GM12873 (cell line): ENCODE results near the gene ACBD6.

Source experiments
- TF ChIP-seq, protein P1 (sequence below): IDR thresholded peaks from 2 replicates; pipeline ENCODE4 v1.5.1; 2012; ENCODE audit warnings: low read depth, mild to moderate bottlenecking, moderate library complexity, low read length, control low read depth; ENCODE audit not compliant: insufficient read depth; ENCODE audit errors: missing control alignments

Gene ACBD6

DNA sequence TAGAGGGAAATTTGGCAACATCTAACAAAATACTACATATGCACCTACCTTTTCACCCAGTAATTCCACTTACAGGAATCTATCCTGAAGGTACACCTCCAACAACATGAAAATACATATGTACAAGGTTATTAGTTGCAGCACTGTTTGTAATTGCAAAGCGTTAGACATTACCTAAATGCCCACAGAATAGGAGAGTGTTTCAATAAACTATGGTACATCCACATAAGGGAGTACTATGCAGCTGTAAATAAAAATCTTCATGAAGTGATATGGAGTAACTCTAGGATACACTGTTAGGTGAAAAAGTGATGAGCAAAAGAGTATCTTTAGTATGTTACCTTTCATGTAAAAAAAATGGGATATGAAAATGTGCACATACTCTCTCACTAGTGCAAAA lies 126.1 kb downstream of the ACBD6 start:
- TF ChIP-seq, protein P1, sequence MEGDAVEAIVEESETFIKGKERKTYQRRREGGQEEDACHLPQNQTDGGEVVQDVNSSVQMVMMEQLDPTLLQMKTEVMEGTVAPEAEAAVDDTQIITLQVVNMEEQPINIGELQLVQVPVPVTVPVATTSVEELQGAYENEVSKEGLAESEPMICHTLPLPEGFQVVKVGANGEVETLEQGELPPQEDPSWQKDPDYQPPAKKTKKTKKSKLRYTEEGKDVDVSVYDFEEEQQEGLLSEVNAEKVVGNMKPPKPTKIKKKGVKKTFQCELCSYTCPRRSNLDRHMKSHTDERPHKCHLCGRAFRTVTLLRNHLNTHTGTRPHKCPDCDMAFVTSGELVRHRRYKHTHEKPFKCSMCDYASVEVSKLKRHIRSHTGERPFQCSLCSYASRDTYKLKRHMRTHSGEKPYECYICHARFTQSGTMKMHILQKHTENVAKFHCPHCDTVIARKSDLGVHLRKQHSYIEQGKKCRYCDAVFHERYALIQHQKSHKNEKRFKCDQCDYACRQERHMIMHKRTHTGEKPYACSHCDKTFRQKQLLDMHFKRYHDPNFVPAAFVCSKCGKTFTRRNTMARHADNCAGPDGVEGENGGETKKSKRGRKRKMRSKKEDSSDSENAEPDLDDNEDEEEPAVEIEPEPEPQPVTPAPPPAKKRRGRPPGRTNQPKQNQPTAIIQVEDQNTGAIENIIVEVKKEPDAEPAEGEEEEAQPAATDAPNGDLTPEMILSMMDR, result no peak

DNA sequence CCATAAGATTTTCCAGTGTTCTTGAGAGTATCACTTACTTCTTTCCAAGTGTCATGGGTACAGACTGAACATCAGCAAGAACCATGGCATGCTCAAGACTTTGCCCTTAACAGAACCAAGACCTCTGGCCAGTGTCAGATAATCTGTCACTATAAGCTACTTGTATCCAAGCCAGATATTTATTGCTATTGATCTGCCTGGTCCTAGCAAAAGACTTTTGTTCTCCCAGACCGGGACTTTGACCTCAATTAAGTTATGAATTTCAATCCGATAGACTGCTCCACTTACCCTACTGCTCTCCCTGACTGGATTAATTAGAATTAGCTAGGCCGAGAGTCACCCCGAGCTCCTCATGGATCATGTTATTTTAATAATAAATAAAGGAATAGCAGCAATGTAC lies 129.6 kb downstream of the ACBD6 start:
- TF ChIP-seq, protein P1, result no peak

DNA sequence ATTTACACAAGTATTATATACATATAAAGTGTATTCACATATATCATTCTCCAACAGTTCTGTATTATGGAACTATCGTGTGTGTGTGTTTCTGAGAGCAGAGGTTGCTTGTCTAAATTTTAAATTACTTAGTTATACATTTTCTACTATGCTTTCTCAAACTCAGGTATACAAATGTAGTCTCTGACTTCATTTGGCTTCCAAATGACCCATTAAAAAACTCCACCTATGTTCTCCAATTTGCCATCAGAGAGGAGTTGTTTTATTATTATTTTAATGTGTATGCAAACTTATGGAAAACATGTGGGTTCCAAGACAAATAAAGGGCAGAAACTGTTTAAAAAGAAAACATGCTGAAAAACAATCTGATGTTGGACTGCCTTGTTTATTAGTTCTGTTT lies 131.8 kb downstream of the ACBD6 start:
- TF ChIP-seq, protein P1, result no peak

DNA sequence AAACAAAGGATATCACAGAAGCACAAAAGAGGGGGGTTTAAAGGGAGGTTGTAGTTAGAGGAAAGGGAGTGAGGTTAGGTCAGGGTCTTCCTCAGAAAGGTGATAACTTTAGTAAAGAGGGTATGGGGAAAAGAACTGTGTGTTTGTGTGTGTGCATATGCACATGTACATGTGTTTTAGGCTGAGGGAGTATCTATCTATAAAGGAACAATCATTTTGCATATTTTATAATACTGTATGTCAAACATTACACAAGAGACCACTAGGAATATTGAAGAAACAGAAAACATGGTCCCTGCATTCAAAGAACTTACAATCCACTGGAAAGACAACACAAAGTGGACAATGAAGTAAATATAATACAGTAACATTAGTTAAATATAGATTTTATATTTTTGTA lies 132.2 kb downstream of the ACBD6 start:
- TF ChIP-seq, protein P1, result no peak

DNA sequence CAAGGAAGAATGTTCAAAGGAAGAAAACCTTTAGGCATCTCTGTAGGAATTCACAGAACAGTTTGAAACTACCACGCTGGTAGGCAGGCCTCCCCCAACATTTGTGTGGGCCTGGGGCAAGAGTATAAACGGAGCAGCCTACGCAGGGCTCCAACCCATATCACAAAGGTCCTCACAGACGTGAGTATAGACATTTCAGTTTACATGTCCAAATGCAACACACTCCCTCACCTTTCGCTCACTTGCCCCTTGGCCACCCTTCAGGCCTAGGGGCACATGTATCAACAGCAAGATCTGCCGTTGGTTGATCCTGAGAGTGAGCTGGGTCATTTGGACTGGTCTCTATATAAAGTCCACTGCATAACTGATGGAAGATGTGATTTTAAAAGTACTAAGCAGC lies 133.3 kb downstream of the ACBD6 start:
- TF ChIP-seq, protein P1, result no peak

DNA sequence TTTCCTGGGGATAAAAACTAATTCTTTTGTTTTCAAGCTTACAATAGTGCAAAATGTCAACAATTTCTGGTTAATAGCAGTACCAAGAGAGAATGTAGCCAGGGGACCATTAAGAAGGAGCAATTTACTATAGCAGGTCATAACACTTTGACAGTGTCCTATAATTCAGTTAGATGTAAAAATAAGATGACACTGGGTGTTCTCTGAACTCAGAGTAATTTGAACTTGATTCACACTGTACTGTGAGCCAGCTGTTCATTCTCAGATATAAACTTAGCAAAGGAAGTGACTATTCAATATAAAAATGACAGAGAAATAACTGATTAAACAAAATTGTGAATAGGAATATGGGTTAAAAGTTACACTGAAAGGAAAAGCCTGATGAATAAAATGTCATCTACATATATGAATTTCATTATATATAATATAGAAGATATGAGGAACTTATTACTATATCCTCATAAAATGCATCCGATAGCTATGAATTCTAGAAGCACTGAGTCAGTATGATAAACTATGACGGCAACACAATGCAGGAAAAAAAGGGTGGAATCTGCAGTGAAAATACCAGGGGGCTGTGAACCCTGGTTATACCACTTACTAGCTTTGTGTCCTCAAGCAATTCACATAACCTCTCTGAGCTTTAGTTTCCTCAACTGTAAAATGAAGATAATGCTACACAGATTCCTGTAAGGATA lies 135.9 kb downstream of the ACBD6 start:
- TF ChIP-seq, protein P1, result no peak

DNA sequence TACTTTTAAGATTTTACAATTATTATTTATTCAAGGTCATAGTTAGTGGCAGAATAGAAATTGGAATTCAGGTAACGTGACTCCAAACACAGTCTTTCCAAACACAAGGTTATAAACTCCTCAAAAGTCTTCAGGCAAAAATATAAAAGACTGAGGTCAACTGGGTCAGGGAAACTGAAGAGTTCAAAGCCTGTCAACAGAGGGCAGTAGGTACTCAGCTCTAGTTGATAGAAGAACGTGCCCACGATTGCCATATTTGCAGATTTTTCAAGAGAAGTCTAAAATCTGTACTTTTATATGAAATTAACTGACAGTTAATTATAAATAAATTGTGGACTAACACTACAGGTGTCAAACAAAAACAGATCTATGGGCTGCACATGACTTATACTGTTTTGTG lies 137.3 kb downstream of the ACBD6 start:
- TF ChIP-seq, protein P1, result peak; percentile 36
